Endodermal cell (in vitro differentiated cells): ENCODE measurements around the gene GATAD2A. TPM values are rescaled to one million over a fixed set of nuclear protein-coding genes. Genes with fewer than 3 reads are reported as not detected.

ENCODE experiments used
- DNase-seq: peaks from one replicate; pipeline ENCODE4 v3.0.0-alpha.2; 2017
- H3K27ac ChIP-seq: 2 replicates; pipeline ENCODE4 v1.5.1; 2013; ENCODE audit warnings: mild to moderate bottlenecking, low read depth, low read length, moderate library complexity
- H3K27me3 ChIP-seq: 2 replicates; pipeline ENCODE4 v1.6.1; 2013; ENCODE audit warnings: mild to moderate bottlenecking, low read length, moderate library complexity; ENCODE audit not compliant: insufficient read depth, control insufficient read depth, poor library complexity, severe bottlenecking
- H3K36me3 ChIP-seq: 2 replicates; pipeline ENCODE4 v1.7.0; 2013; ENCODE audit warnings: mild to moderate bottlenecking, low read length, moderate library complexity; ENCODE audit not compliant: control insufficient read depth, insufficient read depth
- H3K4me1 ChIP-seq: one replicate; pipeline ENCODE4 v1.7.0; 2013; ENCODE audit warnings: low read length; ENCODE audit not compliant: control insufficient read depth, insufficient read depth
- H3K4me3 ChIP-seq: 2 replicates; pipeline ENCODE4 v1.5.1; 2013; ENCODE audit warnings: mild to moderate bottlenecking, low read length, moderate library complexity
- H3K9ac ChIP-seq: 2 replicates; pipeline ENCODE4 v1.6.1; 2013; ENCODE audit warnings: mild to moderate bottlenecking, low read length, moderate library complexity; ENCODE audit not compliant: poor library complexity, severe bottlenecking; ENCODE audit errors: extremely low read depth
- H3K9me3 ChIP-seq: 2 replicates; pipeline ENCODE4 v1.6.1; 2013; ENCODE audit warnings: mild to moderate bottlenecking, low read length, moderate library complexity; ENCODE audit not compliant: control insufficient read depth
- H3K27ac Mint-ChIP-seq: 2 replicates; pipeline ENCODE4 v1.8.0; 2020; ENCODE audit warnings: mixed read lengths
- H3K27me3 Mint-ChIP-seq: 2 replicates; pipeline ENCODE4 v1.8.0; 2021; ENCODE audit warnings: mild to moderate bottlenecking, mixed read lengths; ENCODE audit not compliant: insufficient read depth
- H3K36me3 Mint-ChIP-seq: 2 replicates; pipeline ENCODE4 v1.8.0; 2020; ENCODE audit warnings: low read depth, mixed read lengths
- H3K4me1 Mint-ChIP-seq: 2 replicates; pipeline ENCODE4 v1.8.0; 2020; ENCODE audit warnings: mixed read lengths
- H3K4me3 Mint-ChIP-seq: 2 replicates; pipeline ENCODE4 v1.8.0; 2020; ENCODE audit warnings: mild to moderate bottlenecking, moderate library complexity, mixed read lengths
- H3K9me3 Mint-ChIP-seq: 2 replicates; pipeline ENCODE4 v1.8.0; 2020; ENCODE audit warnings: mild to moderate bottlenecking, mixed read lengths
- WGBS, 2 experiments: methylation state at CpG; one replicate each; pipeline versions ENCODE4 v1.1.5 to v1.1.7; 2013; ENCODE audit warnings: missing lambda C conversion rate in 2 of 2, mixed read lengths in 1 of 2; ENCODE audit not compliant: insufficient coverage in 1 of 2, insufficient read length in 1 of 2; 5-methylcytosine and 5-hydroxymethylcytosine counted together
- total RNA-seq, 2 donors: library from RNA; stranded (reverse); fragmentation: NEBNext Ultra II Directional in 1 of 2; extraction: Animal tissue kit (Norgen Biotek cat#: 25700) in 1 of 2; gene quantifications; 2 replicates in 1 of 2; 3 replicates in 1 of 2; pipeline ENCODE4 v1.2.1, GENCODE V29; 2021
- TF ChIP-seq, protein P1 (sequence below): fragments of 200-600 bp; sonication (generic); conservative IDR thresholded peaks from 2 replicates; pipeline ENCODE4 v1.5.0; 2021; ENCODE audit warnings: antibody characterized with exemption, mild to moderate bottlenecking

The GATAD2A gene
- total RNA-seq, 2 donors from 2014 or later: 115 to 126 TPM

DNA sequence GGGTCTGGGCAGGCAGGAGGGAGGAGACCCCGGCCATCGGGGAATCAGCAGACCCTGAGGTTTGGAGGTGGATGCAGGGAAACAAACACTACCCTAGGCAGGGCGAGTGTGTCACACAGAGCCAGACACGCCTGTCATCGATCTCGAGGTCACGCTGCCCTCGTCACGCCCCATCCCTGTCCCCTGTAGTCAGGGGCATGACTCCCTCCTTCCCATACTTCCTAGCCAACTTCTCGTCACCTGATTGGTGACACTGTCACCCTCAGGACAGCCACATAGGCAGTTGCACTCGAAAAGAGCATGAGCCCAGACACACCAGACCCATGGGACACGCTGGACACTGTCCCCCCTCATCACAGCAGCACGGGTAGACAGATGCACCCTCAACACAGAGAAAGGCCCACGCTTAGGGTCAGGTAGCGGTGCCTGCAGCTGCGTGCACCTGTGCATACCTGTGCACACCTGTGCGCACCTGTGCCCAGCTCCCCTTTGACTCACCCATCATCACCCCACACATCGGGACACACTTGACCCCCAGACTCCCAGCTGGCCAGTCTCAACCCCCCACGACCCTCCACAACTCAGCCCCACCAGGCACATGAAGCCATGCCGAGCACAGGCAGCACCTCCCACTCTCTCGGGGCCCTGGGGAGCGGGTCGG is 144.5 kb downstream of the GATAD2A start:
- Histone ChIP-seq H3K4me1 (no peaks in the 10 kb centered on the region), H3K9me3 (no peaks in the 10 kb centered on the region), H3K36me3 (no peaks in the 10 kb centered on the region), H3K4me3 (no peak overlapping the region), H3K27ac (no peak overlapping the region), H3K27me3 (no peaks in the 10 kb centered on the region), H3K9ac (no peak overlapping the region)
- no peak overlapping the region for H3K27ac Mint-ChIP-seq
- no peaks in the 10 kb centered on the region for H3K4me1 Mint-ChIP-seq
- no peak overlapping the region for H3K4me3 Mint-ChIP-seq
- TF ChIP-seq, protein P1, sequence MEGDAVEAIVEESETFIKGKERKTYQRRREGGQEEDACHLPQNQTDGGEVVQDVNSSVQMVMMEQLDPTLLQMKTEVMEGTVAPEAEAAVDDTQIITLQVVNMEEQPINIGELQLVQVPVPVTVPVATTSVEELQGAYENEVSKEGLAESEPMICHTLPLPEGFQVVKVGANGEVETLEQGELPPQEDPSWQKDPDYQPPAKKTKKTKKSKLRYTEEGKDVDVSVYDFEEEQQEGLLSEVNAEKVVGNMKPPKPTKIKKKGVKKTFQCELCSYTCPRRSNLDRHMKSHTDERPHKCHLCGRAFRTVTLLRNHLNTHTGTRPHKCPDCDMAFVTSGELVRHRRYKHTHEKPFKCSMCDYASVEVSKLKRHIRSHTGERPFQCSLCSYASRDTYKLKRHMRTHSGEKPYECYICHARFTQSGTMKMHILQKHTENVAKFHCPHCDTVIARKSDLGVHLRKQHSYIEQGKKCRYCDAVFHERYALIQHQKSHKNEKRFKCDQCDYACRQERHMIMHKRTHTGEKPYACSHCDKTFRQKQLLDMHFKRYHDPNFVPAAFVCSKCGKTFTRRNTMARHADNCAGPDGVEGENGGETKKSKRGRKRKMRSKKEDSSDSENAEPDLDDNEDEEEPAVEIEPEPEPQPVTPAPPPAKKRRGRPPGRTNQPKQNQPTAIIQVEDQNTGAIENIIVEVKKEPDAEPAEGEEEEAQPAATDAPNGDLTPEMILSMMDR: no peak
- no peaks in the 10 kb centered on the region for H3K9me3 Mint-ChIP-seq
- H3K36me3 Mint-ChIP-seq: no peaks in the 10 kb centered on the region
- peaks cover 5% of the 10 kb centered on the region for H3K27me3 Mint-ChIP-seq
- no peak for DNase-seq
- 89% methylated on average over 15 to 23 of the region's 23 CpGs for WGBS, 2 experiments

DNA sequence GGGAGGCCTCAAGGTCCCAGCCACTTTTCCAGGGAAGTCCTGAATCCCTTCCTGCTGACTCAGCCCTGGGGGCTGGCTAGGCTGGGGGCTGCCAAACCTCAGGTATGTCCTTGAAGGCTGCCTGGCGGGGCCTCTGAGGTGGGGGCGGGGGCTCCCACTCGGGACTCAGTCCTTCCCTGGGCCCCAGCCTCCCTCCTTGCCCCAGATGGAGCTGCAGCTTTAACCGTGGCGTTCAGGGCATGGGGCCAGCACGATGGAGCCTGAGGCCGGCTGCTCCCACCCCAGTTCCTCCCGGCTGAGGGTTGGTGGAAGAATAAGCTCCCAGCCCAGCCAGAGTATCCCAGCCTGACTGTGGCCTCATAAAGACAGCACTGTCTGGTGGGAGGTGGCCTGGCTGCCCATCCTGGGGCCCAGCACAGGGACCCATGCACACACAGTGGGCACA is 145.0 kb downstream of the GATAD2A start:
- Histone ChIP-seq H3K4me1 (no peaks in the 10 kb centered on the region), H3K27ac (no peak overlapping the region), H3K9ac (no peak overlapping the region), H3K4me3 (no peak overlapping the region), H3K27me3 (no peaks in the 10 kb centered on the region), H3K36me3 (no peaks in the 10 kb centered on the region), H3K9me3 (no peaks in the 10 kb centered on the region)
- Mint-ChIP-seq H3K9me3 (no peaks in the 10 kb centered on the region), H3K27me3 (peaks cover 5% of the 10 kb centered on the region), H3K36me3 (no peaks in the 10 kb centered on the region), H3K4me3 (no peak overlapping the region), H3K27ac (no peak overlapping the region), H3K4me1 (no peaks in the 10 kb centered on the region)
- no peak for DNase-seq
- WGBS, 2 experiments: 65 to 75% methylated on average over 8 of the region's 8 CpGs
- TF ChIP-seq, protein P1: no peak

DNA sequence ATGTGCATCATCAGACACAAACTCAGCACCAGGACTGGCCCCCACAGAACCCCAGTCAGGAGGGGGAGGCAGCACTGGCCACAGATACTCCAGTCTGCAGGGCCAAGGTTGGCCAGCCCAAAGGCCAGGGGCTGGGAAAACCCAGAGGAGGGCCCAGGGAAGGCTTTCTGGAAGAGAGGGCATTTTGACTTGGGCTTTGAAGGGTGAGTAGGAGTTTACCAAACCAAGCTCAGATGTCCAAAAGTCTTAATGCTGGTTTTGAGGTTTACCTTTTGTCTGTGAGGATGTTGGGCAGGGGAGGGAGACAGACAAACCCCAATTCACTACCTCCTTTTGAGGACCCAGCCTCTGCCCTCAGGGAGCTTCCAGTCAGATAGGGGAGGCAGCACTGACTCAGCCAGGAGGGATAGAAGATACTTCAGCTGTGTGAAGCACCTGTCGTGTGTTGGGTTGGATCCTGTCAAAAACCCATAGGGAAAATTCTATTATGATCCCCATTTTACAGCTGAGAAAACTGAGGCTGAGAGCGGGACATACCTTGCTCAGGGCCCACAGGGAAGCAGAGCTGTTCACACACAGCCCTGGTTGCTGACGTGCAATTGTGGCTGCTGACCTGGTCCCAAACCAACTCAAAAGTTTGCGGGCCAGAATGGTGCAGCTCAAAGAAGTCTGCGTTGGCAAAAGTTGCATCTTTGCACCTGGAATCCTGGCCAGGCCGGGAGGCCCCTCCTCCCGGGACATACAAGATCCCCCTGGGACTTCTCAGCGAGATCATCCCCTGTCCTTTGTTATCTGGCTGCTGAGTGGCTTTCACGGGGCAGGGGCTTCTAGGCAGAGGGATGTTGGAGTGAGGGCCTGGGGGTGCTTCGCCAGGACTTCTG is 145.7 kb downstream of the GATAD2A start:
- peaks cover 5% of the 10 kb centered on the region for H3K27me3 Mint-ChIP-seq
- H3K9ac ChIP-seq: no peak overlapping the region
- no peaks in the 10 kb centered on the region for H3K36me3 Mint-ChIP-seq
- H3K4me3 Mint-ChIP-seq: no peak overlapping the region
- H3K4me1 ChIP-seq: no peaks in the 10 kb centered on the region
- TF ChIP-seq, protein P1: no peak
- no peak overlapping the region for H3K4me3 ChIP-seq
- no peak for DNase-seq
- H3K27me3 ChIP-seq: no peaks in the 10 kb centered on the region
- H3K27ac Mint-ChIP-seq: no peak overlapping the region
- no peak overlapping the region for H3K27ac ChIP-seq
- H3K9me3 ChIP-seq: no peaks in the 10 kb centered on the region
- 83 to 91% methylated on average over 7 to 10 of the region's 10 CpGs for WGBS, 2 experiments
- H3K36me3 ChIP-seq: no peaks in the 10 kb centered on the region
- no peaks in the 10 kb centered on the region for H3K9me3 Mint-ChIP-seq
- H3K4me1 Mint-ChIP-seq: no peaks in the 10 kb centered on the region
